ENCODE measurements around the gene MALRD1.
"Not testable (repeated sequence)": the region's sequence is repeated elsewhere in the genome, so short reads cannot be mapped to it uniquely, and the experiment has no call there.

Gene MALRD1

DNA sequence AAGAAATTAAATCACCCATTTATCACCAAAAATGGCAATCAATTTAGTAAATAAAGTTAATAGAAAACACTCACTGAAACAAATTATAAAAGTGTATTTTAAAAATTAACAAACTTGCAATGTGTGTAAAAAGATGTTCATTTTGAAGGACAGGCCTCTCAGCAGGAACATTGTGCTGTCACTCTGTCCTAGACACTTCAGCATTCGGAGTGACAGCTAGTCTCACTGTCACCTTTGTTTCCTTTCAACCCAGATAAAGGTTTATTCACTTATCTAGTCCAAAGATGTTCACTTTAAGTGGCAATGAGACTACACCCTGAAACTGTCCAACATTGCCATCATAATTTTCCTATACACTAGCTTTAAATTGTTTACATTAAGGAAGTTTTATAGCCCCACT, 675.7 kb downstream of the MALRD1 start:
- DNase-seq, result no peak

DNA sequence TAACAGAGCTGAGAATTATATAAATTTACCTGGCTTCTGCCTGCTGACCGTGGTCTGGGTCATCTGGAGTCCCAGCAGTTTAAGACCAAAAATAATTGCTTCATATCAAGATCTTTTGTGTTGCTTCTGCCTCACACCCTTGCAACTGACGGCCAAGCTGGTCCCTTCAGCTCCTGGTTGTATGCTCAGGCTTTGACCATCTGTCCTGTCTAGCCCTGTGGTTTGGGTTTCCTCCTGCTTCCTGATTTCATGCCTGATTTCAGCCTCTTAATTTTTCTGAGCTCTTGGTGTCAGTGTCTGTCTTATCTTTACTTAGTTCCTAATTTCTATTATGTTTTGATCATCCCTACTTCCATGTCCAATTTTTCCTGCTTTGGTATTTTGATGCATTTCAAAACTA, 679.8 kb downstream of the MALRD1 start:
- DNase-seq, result no peak

DNA sequence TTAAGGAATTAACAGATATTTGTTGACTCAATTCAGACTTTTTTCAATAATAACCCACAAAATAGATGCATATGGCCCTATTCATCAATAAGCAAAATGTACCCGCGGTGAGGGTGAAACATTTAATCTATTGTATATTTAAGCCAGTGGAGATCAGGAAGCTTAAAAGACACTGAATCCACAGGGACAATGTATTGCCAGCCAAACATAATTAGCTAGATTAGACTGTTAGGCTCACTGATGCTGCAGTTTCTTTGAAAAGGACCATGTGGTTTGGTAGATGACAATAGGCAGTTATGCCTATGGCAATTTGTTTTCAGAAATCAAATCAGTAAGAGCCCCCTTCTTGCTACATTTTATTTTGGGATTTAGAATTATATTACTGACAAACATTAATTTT, 680.4 kb downstream of the MALRD1 start:
- DNase-seq, result no peak

DNA sequence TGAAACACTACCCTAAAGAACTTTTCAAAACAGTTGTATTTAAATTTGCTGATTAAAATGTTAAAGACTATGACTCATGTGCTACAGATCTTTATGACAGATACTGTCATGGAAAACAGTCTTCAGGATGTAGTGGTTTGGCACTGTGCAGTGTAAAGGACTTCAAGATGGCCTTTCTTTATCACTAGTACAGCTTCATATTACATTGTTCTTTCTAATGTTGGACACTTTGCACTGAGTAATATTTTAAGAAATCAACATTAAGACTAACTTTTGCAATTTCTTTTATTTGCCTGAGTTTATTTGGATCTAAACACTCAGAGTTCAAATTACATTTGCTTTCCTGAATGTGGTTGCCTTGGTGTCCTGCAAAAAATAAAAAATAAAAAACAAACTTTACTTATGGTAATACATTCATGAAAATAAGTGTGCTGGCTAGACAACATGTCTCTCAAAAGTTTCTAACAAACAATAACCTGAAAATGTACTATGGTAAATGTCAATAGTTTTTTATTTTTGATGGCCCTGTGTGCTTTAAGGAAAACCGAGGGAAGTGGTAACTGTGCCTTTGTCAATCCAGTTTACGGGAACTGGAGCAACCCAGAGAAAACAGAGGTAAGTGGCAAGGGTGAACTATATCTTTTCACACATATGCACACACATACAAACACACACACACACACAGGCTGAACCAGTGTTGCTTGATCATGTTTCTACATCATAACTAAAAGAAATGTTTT, 681.7 kb downstream of the MALRD1 start:
- no peak for DNase-seq

DNA sequence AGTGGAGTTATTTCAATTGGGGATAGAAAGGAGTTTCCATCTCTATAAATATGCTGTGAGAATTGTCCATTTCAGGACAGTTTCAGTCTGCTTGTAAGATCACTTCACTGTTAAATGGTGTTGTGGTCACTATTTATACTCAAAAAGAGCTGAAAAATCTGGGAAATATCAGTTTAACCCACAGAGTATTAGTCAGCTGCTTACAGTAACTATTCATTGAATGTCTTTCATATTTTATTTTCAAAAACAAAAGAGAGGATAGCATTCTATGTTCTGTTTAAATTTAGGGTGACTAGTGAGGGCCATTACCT, 682.3 kb downstream of the MALRD1 start:
- DNase-seq, result no peak

DNA sequence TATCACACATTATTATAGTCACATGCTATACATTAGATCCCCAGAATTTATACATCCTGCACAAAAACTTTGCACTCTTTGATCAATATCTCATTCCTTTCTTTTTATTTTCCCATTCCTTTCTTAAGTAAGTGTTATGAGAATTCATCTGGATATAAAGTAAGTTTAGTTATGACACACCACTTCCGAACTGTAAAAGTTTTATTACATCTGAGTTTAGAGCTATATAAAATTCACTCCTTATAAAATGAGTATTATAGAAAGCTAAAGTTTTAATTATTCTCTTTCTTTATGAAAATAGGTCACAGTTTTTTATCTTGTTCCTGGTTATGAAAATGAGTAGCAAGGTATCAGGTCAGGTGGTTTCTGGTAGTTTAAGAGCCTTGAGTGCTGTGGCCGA, 683.0 kb downstream of the MALRD1 start:
- DNase-seq, result no peak

DNA sequence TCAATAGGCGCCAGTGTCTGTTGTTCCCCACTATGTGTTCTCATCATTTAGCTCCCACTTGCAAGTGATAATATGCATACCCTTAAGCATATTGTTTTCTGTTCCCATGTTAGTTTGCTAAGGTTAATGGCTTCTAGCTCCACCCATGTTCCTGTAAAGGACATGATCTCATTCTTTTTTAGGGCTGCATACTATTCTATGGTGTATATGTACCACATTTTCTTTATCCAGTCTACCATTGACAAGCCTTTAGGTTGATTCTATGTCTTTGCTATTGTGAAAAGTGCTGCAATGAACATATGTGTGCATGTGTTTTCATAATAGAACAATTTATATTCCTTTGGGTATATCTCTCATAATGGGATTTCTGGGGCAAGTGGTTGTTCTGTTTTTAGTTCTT, 689.8 kb downstream of the MALRD1 start:
- DNase-seq, result no peak

DNA sequence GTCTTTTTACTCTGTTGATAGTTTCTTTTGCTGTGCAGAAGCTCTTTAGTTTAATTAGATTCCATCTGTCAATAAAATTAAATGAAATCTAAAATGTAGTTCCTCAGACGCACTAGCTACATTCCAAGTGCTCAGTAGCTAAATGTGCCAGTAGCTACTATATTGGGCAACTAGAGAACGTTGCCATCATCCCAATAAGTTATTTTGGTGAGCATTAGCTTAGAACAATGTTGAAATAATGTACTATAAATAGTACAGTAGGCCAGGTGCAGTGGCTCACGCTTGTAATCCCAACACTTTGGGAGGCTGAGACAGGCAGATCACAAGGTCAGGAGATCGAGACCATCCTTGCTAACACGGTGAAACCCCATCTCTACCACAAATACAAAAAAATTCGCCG, 690.6 kb downstream of the MALRD1 start:
- DNase-seq, result not testable (repeated sequence)

DNA sequence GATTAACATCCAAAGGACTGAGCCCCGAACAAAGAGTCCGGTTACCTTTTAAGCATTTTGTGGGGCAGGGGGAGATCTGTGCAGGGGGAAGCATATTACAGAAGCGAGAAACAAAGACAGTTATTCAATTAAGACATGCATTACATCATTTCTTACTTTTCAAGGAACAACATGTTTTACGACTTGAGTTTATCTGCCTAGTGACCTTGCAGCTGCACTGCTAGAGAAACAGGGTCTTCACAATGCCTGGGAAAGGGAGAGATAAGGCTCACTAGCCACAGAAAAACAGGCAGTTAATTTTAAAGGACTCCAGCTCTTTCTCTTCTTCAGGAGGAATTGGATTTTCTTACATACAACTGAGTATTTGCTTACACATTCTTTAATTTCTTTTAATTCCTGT, 693.5 kb downstream of the MALRD1 start:
- DNase-seq, result not testable (repeated sequence)

DNA sequence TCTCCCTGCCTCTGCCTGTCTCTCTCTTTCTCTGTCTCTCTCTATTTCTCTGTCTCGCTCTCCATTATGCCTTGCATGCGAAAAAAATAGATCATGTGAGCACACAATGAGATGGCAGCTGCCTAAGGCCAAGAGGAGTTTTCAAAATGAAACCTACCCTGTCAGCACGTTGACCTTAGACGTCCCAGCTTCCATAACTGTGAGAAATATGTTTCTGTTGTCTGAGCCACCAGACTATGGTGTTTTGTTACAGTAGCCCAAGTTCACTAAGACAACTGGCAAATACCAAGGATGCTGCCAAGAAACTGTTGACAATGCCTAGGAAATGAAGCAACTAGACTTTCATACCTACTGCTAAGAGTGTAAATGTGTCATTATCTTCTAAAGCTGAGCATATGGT, 697.1 kb downstream of the MALRD1 start:
- DNase-seq, result no peak

DNA sequence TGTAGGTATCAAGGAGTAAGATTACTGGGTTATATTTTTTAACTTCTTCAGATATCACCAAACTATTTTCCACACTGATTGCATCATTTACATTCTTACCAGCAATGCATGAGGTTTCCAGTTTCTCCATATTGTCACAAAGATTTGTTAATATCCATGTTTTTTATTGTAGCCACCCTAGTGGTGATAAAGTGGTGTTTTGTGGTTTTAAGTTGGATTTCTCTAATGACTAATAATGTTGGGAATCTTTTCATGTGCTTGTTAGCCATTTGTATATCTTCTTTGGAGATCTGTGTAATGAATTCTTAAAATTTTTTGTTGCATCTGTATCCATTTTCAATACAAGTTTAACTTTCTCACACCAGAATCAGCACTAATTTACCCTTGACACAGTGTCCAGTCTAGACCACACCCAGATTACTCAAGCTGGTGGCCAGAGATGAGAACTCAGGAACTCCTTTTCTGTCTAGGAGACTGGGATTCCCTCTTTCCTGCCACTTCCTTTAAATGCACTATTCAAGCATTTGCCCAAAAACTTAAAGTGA, 700.7 kb downstream of the MALRD1 start:
- DNase-seq, result no peak

DNA sequence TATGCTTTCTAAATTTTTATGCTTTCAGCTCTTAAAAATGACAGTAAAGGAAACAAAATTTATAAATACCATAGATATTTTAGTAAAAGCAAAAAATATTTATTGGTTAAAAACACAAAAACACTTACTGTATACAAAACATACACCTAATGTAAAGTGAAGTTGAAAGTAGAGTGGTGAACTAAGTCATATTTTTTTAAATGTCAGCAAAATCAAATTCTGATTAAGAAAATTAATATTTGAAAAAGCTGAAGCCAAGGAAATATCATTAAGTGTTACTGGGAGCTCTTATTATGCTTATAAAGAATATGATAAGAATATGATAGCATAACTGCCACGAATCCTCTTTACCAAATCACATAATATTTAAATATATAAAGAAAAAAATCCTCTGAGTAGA, 702.4 kb downstream of the MALRD1 start:
- no peak for DNase-seq

DNA sequence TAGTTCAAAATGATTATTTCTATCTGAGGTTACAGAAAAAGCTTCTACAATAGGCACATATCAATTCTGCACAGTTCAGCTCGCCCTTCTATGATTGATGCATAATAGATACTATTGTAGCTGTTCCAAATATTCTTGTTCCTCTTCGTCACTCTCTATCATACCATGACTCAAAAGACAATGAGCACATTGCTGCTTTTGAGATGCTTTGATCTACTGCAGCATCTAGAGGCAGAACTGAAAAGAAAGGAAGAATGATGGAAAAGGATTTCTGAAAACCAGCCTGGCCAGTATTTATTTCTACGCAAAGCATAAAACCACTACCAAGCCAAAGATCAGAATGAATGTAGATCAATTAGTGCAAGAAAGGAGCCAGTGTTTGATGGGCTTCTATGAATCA, 708.3 kb downstream of the MALRD1 start:
- DNase-seq, result no peak

DNA sequence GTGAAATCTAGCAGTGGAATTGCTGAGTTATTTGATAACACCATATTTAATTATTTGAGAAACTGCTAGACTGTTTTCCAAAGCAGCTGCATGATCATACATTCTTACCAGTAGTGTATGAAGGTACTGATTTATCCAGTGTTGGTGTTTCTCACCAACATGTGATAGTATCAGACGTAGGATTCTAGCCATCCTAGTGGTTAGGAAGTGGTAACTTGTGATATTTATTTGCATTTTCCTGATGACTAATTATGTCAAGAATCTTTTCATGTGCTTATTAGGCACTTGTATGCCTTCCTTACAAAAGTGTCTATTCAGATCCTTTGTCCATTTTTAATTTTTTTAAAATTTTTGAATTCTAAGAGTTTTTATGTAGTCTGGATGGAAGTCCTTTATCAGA, 713.4 kb downstream of the MALRD1 start:
- no peak for DNase-seq

DNA sequence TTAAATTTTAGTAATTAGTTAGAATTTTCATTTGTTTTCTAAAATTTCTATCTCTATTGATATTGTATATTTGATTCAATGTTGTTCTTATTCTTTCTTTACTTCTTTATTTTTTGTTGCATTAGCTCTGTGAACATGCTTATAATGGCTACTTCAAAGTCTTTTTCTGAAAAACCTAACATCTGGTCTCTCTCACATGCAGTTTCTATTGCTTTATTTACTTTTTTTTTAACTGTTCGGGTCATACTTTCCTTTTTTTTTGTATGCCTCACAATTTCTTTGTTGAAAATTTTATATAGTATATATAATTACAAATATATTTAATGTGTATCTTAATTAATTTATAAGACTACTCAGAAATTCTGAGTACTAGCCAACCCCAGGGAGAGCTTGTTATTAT, 715.5 kb downstream of the MALRD1 start:
- DNase-seq, result no peak

DNA sequence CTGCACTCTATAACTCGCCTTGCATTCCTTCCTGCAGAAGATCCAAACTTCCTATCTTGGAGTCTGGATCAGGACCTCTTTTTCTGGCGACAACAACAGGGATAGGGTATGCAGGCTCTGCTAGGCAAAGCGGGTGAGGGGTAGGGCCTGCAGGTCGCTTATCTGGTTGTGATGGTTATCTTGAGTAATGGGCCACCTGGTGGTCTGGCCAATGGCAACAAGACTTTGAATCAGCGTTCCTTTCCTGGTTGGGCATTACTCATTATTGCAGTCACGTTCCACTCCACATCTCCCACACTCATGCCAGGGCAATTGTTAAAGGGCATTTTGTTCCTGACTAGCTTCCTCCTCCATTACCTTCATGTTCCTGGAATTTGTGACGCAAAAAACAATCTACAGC, 719.3 kb downstream of the MALRD1 start:
- no peak for DNase-seq

DNA sequence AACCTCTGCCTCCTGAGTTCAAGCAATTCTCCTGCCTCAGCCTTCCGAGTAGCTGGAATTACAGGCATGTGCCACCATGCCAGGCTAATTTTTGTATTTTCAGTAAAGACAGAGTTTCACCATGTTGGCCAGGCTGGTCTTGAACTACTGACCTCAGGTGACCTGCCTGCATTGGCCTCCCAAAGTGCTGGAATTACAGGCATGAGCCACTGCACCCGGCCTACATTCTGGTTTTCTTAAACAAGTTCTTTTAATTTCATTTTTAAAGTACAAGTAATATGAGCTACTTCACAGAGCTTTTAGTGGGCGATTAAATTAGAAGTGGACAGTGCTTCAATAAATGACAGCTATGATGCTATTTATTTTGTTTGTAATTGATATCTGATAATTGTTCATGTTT, 721.2 kb downstream of the MALRD1 start:
- not testable (repeated sequence) for DNase-seq

DNA sequence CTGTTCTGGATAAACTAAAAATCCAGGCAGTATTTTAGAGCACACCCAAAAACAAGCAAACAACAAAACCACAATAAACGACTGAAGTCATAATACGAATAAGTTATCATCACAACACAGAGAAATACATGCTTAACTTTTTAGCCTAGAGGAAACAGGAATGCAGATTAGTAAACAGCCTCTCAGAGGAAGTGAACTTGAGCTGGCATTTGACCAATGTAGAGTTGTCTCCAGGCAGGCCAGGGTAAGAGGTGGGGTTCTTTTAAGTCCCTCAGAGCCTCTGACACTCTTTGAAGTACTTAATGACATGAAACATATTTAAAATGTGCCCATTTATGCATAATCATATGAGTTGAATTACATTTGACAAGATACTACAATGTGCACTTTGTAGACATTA, 724.4 kb downstream of the MALRD1 start:
- DNase-seq, result no peak

DNA sequence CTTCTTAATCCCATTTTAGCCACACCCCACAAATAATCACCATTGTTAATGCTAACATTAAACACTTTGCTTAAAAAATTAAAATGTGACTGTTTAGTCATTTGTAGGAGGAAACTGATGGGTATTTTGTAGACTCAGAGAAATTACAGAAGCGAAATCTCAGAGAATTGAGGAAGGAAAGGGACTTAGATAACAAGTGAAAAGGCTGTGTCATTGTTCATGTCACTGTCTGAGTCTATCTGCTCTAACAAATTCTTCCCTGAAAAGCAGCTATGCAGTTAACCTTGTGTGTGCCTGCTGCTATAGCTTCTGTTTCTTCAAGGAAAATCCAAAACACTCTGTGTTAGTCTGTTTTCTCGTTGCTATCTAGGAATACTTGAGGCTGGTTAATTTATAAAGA, 726.7 kb downstream of the MALRD1 start:
- no peak for DNase-seq

DNA sequence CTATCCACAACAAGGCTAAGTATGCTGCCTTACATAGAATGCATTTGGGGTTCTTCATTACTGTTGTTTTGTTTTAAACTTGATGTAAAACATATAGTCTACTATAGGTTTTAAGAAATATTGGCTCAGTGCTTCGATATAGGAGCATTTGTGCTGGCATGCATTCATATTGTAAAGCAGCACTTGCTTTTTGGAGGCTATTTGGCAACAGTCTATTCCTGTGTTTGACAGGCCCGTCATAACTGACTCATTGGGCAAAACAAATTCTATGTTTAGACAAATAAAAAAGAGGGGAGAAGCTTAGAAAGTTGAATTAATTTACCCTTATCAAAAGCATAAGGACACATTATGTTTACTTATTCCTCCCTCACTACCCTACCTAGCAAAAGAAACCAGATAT, 729.2 kb downstream of the MALRD1 start:
- no peak for DNase-seq

DNA sequence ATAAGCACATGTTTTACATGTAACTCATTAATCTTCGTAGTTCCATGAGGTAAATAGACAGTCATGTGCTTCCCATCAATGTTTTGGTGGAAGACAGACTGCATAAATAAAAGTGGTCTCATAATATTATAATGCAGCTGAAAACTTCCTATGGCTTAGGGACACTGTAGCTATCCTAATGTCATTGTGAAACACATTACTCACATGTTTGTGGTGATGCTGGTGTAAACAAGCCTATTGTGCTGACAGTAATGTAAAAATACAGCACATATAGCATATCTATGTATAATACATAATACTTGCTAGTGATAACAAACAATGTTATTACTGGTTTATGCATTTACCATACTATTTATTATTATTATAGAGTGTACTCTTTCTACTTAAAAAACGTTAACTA, 730.4 kb downstream of the MALRD1 start:
- DNase-seq, result no peak

DNA sequence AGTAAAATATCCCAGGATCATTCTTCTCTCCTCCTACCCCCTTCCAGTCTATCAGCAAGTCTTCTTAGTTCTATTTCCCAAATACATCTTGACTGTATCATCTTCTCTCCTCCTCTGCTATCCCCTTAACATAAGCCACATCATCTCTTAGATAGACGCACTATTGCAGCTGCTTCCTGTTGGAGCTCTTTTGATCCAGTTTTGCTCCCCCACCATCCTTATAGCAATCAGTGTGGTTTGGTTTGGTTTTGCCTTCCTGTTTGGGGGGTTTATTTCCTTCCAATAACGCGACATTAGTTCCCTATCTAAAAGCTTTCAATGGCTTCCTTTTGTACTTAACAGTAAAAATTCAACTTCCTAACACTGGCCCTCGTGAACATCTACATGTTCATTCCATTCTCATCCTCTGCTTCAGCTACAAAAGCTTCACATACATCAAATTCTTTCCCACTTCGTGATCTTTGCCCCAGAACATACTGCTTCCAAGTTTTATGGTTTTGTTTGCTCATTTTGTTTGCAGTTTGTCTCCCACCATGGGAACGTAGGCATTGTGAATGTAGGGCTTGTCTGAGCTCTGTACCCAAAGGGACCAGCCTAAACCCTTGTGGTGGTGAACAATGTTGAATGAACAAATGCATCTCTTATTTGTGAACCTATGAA, 734.0 kb downstream of the MALRD1 start:
- no peak for DNase-seq

DNA sequence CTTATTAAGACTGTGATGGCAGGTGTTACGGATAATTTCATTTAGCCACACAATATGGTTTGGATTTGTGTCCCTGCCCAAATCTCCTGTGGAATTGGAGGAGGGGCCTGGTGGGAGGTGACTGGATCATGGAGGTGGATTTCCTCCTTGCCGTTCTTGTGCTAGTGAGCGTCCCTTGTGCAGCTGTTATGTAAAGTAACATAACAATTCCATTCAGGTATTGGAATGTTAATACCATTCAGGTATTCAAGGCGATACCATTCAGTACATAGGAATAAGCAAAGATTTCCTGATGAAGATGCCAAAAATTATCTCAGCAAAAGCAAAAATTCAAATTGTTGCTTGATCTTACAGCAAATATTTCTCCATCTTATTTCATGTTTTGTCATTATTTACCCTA, 735.1 kb downstream of the MALRD1 start:
- no peak for DNase-seq

Data from effector CD4-positive, alpha-beta T cell (primary cell).